NCI-H2196 (cell line): ENCODE data around the gene MLST8.

Source experiments
- DNase-seq: peaks from one replicate; lab custom pipeline; 2025; ENCODE audit not compliant: unreplicated experiment; lab: John Stamatoyannopoulos, UW

Gene MLST8

GRCh38 chr16:2205104-2205966 is at the start of gene MLST8:
Gene MLST8 (plus strand): TSS chr16:2205454. CDS start chr16:2206086, 632 bp downstream.
- DNase-seq: peak; percentile 85

GRCh38 chr16:2155977-2156848 is 49.0 kb upstream of the MLST8 start:
- no peak for DNase-seq

GRCh38 chr16:2156849-2157224 is 48.4 kb upstream of the MLST8 start:
- no peak for DNase-seq

GRCh38 chr16:2157480-2158261 is 47.6 kb upstream of the MLST8 start:
- DNase-seq: no peak

- no peak for DNase-seq
Observed at GRCh38 chr16:2158262-2158638, 47.0 kb upstream of the MLST8 start.

- DNase-seq: no peak
Observed at GRCh38 chr16:2159175-2159838, 45.9 kb upstream of the MLST8 start.

- no peak for DNase-seq
Observed at GRCh38 chr16:2160915-2161551, 44.2 kb upstream of the MLST8 start.

GRCh38 chr16:2161911-2162310 is 43.3 kb upstream of the MLST8 start:
- DNase-seq: no peak

GRCh38 chr16:2162676-2163118 is 42.6 kb upstream of the MLST8 start:
- no peak for DNase-seq

GRCh38 chr16:2163211-2163881 is 41.9 kb upstream of the MLST8 start:
- no peak for DNase-seq

GRCh38 chr16:2165861-2166260 is 39.4 kb upstream of the MLST8 start:
- DNase-seq: no peak

- DNase-seq: no peak
Observed at GRCh38 chr16:2166263-2167067, 38.8 kb upstream of the MLST8 start.

GRCh38 chr16:2167068-2167638 is 38.1 kb upstream of the MLST8 start:
- DNase-seq: no peak

- DNase-seq: no peak
Observed at GRCh38 chr16:2170080-2170479, 35.2 kb upstream of the MLST8 start.

GRCh38 chr16:2170587-2171435 is 34.4 kb upstream of the MLST8 start:
- DNase-seq: no peak

GRCh38 chr16:2171601-2172178 is 33.6 kb upstream of the MLST8 start:
- no peak for DNase-seq

GRCh38 chr16:2172688-2173335 is 32.4 kb upstream of the MLST8 start:
- DNase-seq: no peak
